ENCODE results near the gene SCAF8.
"Not testable (repeated sequence)": the region's sequence is repeated elsewhere in the genome, so short reads cannot be mapped to it uniquely, and the experiment has no call there.

Gene SCAF8

GRCh38 chr6:154733183-154733625, at the start of gene SCAF8:
TSS of gene SCAF8 (plus strand) at chr6:154733416. CDS start at chr6:154733901, 485 bp downstream.
- DNase-seq = peak; percentile 93

DNA sequence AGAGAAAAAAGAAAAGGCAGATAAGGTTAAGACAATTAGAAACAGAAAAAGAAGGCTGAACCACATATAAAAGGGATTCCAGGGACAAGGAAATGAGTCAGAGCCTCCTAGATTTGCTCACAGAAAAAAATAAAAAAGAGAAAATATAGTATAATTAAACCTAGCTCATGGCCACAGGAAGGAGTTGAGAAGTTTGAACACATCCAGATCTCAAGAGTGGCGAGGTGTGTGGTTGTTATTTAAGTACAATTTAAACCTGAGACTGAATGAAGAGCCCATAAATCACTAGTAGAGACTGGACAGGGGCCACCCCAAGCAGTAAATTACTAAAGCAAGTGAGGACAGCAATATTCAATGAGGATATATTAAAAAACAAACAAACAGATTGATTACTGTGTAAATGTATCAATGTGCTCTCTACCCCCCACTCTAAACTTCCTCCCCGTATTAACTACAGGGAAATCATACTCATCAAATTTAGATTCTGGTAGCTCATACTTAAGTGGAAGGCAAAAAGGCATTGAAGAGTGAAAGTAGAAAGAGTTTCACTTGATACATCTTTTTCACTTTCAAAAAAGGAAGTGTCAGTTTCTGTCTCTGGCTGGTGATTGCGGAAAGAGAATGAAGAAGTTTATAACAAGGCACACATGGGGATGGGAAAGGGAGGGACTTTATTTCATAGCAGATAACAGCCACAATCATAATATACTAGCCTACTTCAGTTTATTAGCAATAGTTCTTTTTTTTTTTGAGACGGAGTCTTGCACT, 49.3 kb upstream of the SCAF8 start:
- no peak for DNase-seq

DNA sequence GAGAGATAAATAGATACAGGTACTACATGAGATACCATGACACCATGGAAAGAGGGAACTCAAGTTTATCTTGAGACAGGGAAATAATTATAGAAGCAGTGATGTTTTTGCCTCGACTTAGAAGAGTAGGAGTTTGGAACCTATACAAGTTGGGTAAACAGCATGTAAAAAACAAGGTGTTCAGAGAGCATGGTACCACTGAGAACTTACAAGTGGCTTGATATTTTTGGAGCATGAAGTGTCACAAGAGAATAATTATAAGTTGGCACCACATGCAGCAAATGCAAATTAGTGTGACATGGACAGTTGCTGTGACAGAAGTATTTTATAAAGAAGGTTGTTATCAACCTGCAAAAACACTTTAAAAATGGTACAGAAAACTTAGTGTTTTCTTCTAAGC, 47.1 kb upstream of the SCAF8 start:
- no peak for DNase-seq

DNA sequence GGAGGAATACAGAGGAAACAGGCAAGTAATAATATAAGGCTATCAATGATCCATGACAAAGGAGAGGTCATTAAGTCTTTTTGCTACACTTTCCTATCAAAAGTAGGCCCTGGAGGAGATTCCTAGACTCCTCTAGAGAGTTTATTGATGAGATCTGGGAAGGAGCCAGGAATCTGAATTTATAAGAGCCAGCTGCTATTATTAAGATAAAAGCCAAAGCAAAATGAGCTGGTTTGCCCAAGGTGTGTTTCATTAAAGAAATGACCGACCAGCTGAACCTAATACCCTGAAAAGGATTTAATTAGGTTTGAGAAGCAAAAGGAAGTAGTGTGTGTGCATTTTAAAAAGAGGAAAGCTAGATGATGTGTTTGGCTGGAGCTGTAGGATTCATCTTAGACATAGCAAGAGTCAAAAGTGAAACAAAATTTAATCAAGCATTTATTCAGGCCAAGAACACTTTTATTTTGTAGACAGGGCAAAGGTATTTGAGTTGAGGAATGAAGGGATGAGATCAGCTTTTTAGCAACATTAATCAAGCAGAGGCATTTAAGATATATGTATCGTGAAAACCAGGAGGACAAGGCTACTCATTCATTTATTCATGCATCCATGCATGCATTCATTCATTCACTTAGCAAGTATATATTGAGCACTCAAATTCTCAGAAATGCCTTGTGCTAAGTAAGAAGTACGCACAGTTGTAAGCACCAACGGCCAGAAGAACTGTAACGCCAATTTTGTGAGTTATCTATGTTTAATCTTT, 43.5 kb upstream of the SCAF8 start:
- no peak for DNase-seq

DNA sequence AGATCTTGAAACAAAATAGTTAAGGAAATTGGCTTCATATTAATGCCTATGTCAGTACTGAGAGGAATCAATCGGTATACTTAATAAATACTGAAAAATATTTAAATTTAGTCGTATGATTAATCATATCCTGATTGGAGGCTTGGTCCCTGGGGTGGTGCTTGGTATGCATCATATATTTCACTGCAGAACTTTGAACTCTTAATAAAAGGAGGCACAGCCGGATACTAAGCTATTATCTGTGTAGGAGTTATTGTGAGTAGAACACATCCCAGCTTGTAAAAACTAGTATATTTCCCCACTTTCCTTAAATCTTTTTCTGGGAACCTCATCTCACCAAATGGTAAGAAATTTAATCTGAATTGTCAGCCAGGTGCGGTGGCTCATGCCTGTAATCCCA, 42.4 kb upstream of the SCAF8 start:
- DNase-seq = no peak

GRCh38 chr6:154696661-154697060, 36.6 kb upstream of the SCAF8 start:
- DNase-seq = no peak

DNA sequence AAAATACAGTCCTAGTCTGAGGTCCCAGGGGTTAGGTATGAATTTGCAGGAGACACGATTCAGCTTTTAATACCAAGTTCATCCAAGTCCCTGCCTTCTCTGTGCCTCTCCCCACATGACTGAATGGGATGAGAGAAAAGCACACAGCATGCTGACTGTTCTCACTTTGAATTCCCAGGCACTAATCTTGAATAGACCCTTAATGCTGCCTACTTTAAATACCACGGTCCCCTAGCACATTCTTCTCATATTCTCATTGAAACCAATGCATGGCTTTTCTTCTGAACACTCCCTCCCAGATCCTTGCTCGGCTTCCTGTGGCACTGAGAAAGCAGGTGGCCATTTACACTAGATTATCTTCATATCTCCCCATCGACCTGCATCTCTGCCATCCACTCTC, 30.1 kb upstream of the SCAF8 start:
- no peak for DNase-seq

DNA sequence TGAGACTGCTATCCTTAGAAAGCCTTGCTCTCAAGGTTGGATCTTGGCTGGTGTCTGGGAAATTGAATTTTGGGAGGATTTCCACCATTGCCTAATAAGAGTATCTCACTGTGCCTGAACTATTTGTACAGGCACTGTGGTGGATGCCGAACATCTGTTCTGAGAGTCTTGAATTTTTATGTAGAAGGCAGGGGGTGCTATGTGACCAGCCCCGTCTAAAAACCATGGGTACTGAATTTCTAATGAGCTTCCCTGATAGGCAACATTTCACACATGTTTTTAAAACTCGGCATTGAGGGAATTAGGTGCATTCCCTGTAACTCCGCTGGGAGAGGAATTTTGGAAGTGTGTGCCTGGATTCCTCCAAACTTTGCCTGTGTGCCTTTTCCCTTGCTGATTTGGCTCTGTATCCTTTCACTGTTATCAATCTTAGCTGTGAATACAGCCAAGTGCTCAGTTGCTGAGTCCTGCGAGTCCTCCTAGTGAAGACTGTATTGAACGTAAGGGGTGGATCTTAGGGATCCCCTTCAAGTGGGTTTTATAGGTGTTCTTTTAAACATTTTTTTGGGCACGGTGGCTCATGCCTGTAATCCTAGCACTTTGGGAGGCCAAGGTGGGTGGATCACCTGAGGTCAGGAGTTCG, 27.6 kb upstream of the SCAF8 start:
- DNase-seq = no peak

GRCh38 chr6:154706389-154706788, 26.8 kb upstream of the SCAF8 start:
- DNase-seq = no peak

DNA sequence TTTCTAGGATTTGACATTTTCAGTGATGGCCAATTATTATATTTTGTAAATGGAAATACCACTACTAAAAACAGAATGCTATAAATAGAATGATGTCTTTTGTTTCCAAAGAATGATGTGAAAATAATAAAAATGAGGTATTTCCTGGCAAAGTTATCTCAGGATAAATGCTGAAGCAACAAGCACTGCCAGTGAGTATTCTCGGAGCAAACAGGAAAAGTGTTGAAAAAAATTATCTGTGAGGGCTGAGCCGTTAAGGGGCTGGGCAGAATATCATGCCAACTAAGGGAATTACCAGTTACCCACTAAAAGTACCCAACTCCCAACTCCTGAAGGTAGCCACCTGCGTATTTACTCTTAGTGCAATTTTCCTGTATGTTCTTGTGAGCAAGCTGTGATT, 23.6 kb upstream of the SCAF8 start:
- DNase-seq = no peak

- no peak for DNase-seq
Measured at GRCh38 chr6:154710689-154711088, 22.5 kb upstream of the SCAF8 start.

GRCh38 chr6:154715446-154715845, 17.8 kb upstream of the SCAF8 start:
- no peak for DNase-seq

GRCh38 chr6:154716350-154716749, 16.9 kb upstream of the SCAF8 start:
- not testable (repeated sequence) for DNase-seq

DNA sequence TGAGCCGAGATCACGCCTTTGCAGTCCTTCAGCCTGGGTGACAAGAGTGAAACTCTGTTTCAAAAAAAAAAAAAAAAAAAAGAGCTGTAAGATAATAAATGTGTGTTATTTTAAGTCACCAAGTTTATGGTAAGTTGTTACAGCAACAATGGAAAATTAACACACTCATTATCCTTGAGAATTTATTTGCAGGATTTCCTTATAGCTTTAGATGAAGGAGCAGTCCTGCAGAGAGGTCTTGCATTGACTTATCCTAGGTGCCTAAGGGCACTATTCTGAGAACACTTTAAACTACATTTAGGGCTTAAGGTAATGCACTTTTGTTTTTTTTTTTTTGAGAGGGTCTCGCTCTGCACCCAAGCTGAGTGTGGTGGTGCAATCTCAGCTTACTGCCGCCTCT, 13.8 kb upstream of the SCAF8 start:
- no peak for DNase-seq

- DNase-seq = no peak
Measured at GRCh38 chr6:154719854-154720253, 13.4 kb upstream of the SCAF8 start.

DNA sequence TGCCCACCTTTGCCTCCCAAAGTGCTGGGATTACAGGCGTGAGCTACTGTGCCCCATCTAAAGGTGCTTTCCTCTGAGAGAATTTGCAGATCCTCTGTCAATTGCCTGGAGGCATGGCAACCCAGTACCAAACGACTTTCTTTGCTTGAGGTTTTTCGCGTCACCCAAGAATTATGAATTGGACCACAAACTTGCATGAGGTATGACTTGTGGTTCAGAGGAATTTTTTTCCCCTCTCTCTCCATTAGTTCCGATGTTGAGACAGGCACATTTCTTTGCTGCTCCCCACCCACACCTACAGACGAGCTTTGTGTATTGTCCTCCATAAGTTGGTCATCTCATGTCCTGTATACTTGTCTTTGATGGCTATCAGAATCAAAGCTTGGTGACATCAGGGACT, 11.8 kb upstream of the SCAF8 start:
- DNase-seq = no peak

DNA sequence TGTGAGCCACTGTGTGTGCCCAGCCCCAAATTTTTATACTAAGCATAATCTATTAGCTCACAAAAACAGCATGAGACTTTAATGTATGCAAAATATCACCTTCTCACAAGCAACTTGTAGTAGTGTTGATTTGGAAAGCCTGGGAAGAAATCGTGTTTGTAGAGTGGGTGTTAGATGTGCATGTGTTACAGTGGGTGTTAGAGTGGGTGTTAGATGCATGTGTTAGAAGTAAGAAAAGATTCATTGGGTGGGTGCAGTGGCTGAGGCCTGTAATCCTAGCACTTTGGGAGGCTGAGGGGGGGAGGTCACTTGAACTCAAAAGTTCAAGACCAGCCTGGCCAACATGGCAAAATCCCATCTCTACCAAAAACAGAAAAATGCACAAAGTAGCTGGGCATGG, 6.3 kb upstream of the SCAF8 start:
- no peak for DNase-seq

GRCh38 chr6:154731296-154732218, 1.7 kb upstream of the SCAF8 start:
- DNase-seq = no peak

DNA sequence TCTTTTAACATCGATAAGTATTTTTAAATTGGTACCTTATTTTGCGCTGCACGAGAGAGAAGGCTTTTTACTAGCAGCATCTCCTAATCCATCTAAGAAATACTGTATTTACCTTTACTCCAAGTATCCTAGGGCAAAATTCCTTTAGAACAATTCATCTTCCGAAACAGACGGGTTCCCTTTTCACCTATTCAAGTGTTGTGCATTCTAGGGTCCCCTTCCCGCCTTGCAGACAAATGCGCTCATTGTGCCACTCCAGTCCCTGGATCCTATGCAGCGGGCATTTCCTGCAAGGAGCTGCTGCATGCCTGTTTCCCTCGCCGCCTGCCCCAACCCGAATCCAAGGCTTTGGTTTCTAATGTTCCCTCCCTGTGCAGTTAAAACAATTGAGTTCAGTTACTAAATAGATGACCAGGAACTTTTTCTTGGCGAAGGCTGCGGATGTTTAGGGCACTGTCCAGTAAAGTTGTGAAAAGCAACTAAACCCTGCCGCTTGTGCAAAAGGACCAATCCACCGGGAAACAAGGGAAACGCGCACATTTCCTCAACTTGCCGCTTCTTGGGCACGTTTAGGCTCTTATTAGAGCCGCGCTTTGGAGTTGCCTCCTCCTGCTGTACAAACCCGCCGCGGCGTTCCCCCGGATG, 556 bp upstream of the SCAF8 start:
- DNase-seq = no peak

DNA sequence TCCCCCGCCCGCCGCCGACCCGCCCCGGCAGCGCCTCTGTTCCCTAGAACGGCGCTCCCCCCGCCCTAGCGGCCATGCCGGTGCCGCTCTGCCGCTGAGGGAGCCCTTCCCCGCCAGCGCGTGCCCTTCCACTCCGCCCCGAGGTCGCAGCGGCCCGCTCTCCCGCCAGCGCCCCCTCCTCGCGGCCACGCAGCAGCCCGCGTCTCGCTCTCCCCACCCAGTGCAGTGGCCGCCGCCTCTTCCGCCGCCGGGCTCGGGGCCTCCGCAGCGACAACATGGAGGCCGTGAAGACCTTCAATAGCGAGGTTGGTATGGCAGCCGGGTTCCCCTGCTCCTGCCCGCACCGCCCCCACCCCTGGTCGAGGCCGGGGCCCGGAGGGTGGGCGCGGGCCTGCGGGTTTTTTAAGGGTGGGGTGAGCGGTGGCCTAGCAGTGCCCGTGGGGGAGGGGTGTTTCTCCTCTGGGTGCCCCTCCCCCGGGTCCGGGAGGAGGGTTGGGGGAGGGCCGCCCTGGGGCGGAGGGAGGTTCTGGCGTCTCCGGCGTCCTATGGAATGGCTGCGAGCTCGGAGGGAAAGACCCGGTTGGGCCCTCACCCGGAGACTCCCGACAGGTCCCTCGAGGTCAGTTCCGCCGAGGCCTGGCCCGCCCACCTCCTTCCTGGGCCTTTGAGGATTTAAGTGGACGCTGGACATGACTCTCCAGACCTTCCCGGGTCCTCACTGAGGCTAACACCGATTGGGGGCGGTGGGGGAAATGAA, 588 bp downstream of the SCAF8 start:
- DNase-seq = peak; percentile 91

DNA sequence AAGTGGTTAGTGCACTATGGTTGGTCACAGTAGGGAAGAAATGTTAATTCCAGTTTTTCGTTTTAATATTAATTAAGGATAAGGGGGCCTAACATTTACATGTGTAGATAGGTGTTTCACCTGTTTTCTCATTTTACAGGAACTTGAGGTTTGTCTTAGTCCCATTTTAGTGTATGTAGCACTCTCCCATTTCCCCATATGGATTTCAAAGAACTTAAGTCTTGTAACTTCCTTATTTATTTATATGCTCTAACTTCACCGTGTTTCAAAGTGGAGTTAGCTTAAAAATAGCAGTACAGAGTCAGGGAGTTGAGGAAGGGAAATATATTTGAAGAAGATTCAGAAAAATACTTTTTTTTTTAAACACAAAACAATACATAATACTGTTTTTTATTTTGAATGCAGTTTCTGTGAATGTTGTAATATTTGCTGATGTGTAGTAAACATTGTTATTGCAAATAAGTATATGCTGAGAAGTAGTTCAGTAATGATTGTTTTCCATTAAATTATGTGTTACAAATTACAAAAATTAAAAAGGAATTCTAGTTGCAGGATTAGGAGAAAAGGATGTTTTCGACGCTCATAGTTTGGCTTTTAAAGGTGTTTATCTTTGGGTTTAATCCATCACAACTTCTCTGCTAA, 3.5 kb downstream of the SCAF8 start:
- no peak for DNase-seq
